HEK293 (cell line): ENCODE measurements around the gene FUBP3.
A peak's percentile ranks its signal among the peaks of the same experiment; 100 is the strongest.

Experiments used
- CTCF ChIA-PET: fragments of 350-600 bp; formaldehyde crosslinking; extraction: SDS; loops from one replicate; lab custom pipeline; 2021; ENCODE audit warnings: antibody characterized with exemption; lab: Yijun Ruan, JAX
- POLR2A ChIA-PET: fragments of 300-600 bp; formaldehyde crosslinking; extraction: SDS; loops from one replicate; lab custom pipeline; 2020; ENCODE audit warnings: antibody characterized with exemption, inconsistent platforms; lab: Yijun Ruan, JAX
- H3K27ac ChIP-seq: fragments of 200-500 bp; sonication (Bioruptor generic); 2 replicates; pipeline ENCODE4 v1.5.1; 2014; ENCODE audit warnings: low read depth, low read length, control low read depth, inconsistent platforms; ENCODE audit errors: extremely low read depth
- H3K36me3 ChIP-seq, 2 experiments: fragments of 200-500 bp in 1 of 2; sonication (Bioruptor generic) in 1 of 2; 1 replicate in 1 of 2; 2 replicates in 1 of 2; pipeline ENCODE4 v1.5.1; 2014 to 2017; ENCODE audit warnings: inconsistent platforms in 2 of 2, low read length in 2 of 2; ENCODE audit not compliant: control insufficient read depth in 2 of 2, insufficient read depth in 1 of 2
- H3K4me1 ChIP-seq: fragments of 200-500 bp; sonication (Bioruptor generic); 2 replicates; pipeline ENCODE4 v1.5.1; 2014; ENCODE audit warnings: mild to moderate bottlenecking, low read length, inconsistent platforms; ENCODE audit not compliant: control insufficient read depth, insufficient read depth
- H3K4me3 ChIP-seq: 2 replicates; pipeline ENCODE4 v1.5.1; 2011; ENCODE audit warnings: low read depth, mild to moderate bottlenecking, control low read depth, low read length, moderate library complexity
- H3K9me3 ChIP-seq: fragments of 200-500 bp; sonication (Bioruptor generic); 2 replicates; pipeline ENCODE4 v1.5.1; 2014; ENCODE audit warnings: low read depth, low read length, inconsistent platforms; ENCODE audit not compliant: control insufficient read depth, insufficient read depth
- GLI2 ChIP-seq: fragments of 450-650 bp; formaldehyde crosslinking; IDR thresholded peaks from 2 replicates; pipeline ENCODE4; 2017; ENCODE audit warnings: missing biosample characterization, missing genetic modification characterization, low read depth, borderline replicate concordance
- GLIS2 ChIP-seq: fragments of 450-650 bp; formaldehyde crosslinking; IDR thresholded peaks from 2 replicates; pipeline ENCODE4 v1.5.1; 2016; ENCODE audit warnings: missing biosample characterization, missing genetic modification characterization
- SALL2 ChIP-seq: fragments of 450-650 bp; formaldehyde crosslinking; IDR thresholded peaks from 2 replicates; pipeline ENCODE4 v1.5.0; 2017; ENCODE audit warnings: missing biosample characterization, mild to moderate bottlenecking, missing genetic modification characterization, borderline replicate concordance
- SCRT2 ChIP-seq: fragments of 450-650 bp; formaldehyde crosslinking; IDR thresholded peaks from 2 replicates; pipeline ENCODE4 v1.5.1; 2016; ENCODE audit warnings: missing biosample characterization, missing genetic modification characterization
- ZIC2 ChIP-seq: fragments of 450-650 bp; formaldehyde crosslinking; IDR thresholded peaks from 2 replicates; pipeline ENCODE4 v1.5.1; 2016; ENCODE audit warnings: missing biosample characterization, missing genetic modification characterization
- ZNF114 ChIP-seq: fragments of 450-650 bp; formaldehyde crosslinking; IDR thresholded peaks from 2 replicates; pipeline ENCODE4 v1.5.0; 2017; ENCODE audit warnings: missing biosample characterization, missing genetic modification characterization
- ZNF133 ChIP-seq: fragments of 450-650 bp; formaldehyde crosslinking; IDR thresholded peaks from 2 replicates; pipeline ENCODE4 v1.5.1; 2016; ENCODE audit warnings: missing biosample characterization, missing genetic modification characterization
- ZNF157 ChIP-seq: fragments of 450-650 bp; formaldehyde crosslinking; IDR thresholded peaks from 2 replicates; pipeline ENCODE4 v1.5.1; 2016; ENCODE audit warnings: missing biosample characterization, missing genetic modification characterization
- ZNF214 ChIP-seq: fragments of 450-650 bp; formaldehyde crosslinking; IDR thresholded peaks from 2 replicates; pipeline ENCODE4 v1.5.1; 2017; ENCODE audit warnings: missing biosample characterization, mild to moderate bottlenecking, missing genetic modification characterization, borderline replicate concordance
- ZNF23 ChIP-seq: fragments of 450-650 bp; formaldehyde crosslinking; IDR thresholded peaks from 2 replicates; pipeline ENCODE4 v1.5.1; 2016; ENCODE audit warnings: missing biosample characterization, missing genetic modification characterization, borderline replicate concordance
- ZNF239 ChIP-seq: fragments of 450-650 bp; formaldehyde crosslinking; IDR thresholded peaks from 2 replicates; pipeline ENCODE4 v1.5.1; 2016; ENCODE audit warnings: missing biosample characterization, missing genetic modification characterization
- ZNF341 ChIP-seq: fragments of 450-650 bp; formaldehyde crosslinking; IDR thresholded peaks from 2 replicates; pipeline ENCODE4; 2016; ENCODE audit warnings: low read depth, missing biosample characterization, missing genetic modification characterization
- ZNF366 ChIP-seq: fragments of 450-650 bp; formaldehyde crosslinking; conservative IDR thresholded peaks from 2 replicates; pipeline ENCODE4 v1.5.1; 2016; ENCODE audit warnings: missing biosample characterization, missing genetic modification characterization
- ZNF513 ChIP-seq: fragments of 450-650 bp; IDR thresholded peaks from 2 replicates; pipeline ENCODE4 v1.5.1; 2018; ENCODE audit warnings: missing biosample characterization, missing genetic modification characterization
- ZNF521 ChIP-seq: fragments of 450-650 bp; formaldehyde crosslinking; IDR thresholded peaks from 2 replicates; pipeline ENCODE4 v1.5.1; 2017; ENCODE audit warnings: missing biosample characterization, mild to moderate bottlenecking, missing genetic modification characterization
- ZNF610 ChIP-seq: fragments of 450-650 bp; formaldehyde crosslinking; IDR thresholded peaks from 2 replicates; pipeline ENCODE4 v1.5.1; 2016; ENCODE audit warnings: missing biosample characterization, missing genetic modification characterization, borderline replicate concordance
- ZNF623 ChIP-seq: fragments of 450-650 bp; formaldehyde crosslinking; IDR thresholded peaks from 2 replicates; pipeline ENCODE4 v1.5.1; 2016; ENCODE audit warnings: missing biosample characterization, missing genetic modification characterization
- ZNF626 ChIP-seq: fragments of 450-650 bp; sonication (Bioruptor Pico); formaldehyde crosslinking; IDR thresholded peaks from 2 replicates; pipeline ENCODE4 v1.5.1; 2018; ENCODE audit warnings: missing biosample characterization, missing genetic modification characterization, inconsistent platforms
- ZNF639 ChIP-seq: fragments of 450-650 bp; formaldehyde crosslinking; IDR thresholded peaks from 2 replicates; pipeline ENCODE4 v1.5.1; 2016; ENCODE audit warnings: missing biosample characterization, missing genetic modification characterization
- TF ChIP-seq, protein P1 (sequence below): IDR thresholded peaks from 2 replicates; pipeline ENCODE4 v1.6.1; 2011; ENCODE audit warnings: mild to moderate bottlenecking, low read depth, low read length, borderline replicate concordance

FUBP3 gene

GRCh38 chr9:130651221-130651620, 71.8 kb downstream of the FUBP3 start (continued):
- no peak for TF ChIP-seq ZNF626 (tag by site-specific recombination)
- no peak for TF ChIP-seq ZNF214 (tag by site-specific recombination)
- TF ChIP-seq GLI2 (tag by site-specific recombination): no peak
- no peak for TF ChIP-seq ZNF610 (tag by site-specific recombination)

DNA sequence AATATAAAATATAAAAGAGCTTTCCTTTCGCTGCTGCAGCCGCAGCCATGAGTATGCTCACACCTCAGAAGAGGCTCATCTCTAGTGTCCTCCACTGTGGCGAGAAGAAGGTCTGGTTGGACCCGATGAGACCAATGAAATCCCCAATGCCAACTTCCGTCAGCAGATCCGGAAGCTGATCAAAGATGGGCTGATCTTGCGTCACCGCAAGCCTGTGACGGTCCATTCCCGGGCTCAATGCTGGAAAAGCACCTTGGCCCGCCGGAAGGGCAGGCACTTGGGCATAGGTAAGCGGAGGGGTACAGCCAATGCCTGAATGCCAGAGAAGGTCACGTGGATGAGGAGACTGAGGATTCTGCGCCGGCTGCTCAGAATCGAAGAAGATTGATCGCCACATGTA, 72.4 kb downstream of the FUBP3 start:
- CTCF ChIA-PET: interaction anchor here (0.5 to 1.0 kb wide), 3 partner anchors 191 to 593 kb away, joined by 3 to 4 read pairs (median 3); no protein-coding TSS in a partner anchor
- TF ChIP-seq ZNF639 (tag by site-specific recombination) (no peak), ZNF239 (tag by site-specific recombination) (no peak), ZNF623 (tag by site-specific recombination) (no peak), ZNF23 (tag by site-specific recombination) (no peak)
- TF ChIP-seq, protein P1, sequence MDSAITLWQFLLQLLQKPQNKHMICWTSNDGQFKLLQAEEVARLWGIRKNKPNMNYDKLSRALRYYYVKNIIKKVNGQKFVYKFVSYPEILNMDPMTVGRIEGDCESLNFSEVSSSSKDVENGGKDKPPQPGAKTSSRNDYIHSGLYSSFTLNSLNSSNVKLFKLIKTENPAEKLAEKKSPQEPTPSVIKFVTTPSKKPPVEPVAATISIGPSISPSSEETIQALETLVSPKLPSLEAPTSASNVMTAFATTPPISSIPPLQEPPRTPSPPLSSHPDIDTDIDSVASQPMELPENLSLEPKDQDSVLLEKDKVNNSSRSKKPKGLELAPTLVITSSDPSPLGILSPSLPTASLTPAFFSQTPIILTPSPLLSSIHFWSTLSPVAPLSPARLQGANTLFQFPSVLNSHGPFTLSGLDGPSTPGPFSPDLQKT: no peak
- Histone ChIP-seq H3K4me3 (no peak overlapping the region), H3K4me1 (no peaks in the 10 kb centered on the region), H3K9me3 (no peaks in the 10 kb centered on the region), H3K27ac (no peak overlapping the region), H3K36me3 (no peaks in the 10 kb centered on the region)
- POLR2A ChIA-PET: no interaction called here

GRCh38 chr9:130654879-130655278, 75.5 kb downstream of the FUBP3 start:
- Histone ChIP-seq H3K9me3 (no peaks in the 10 kb centered on the region), H3K4me1 (no peaks in the 10 kb centered on the region), H3K27ac (no peak overlapping the region), H3K36me3 (no peaks in the 10 kb centered on the region), H3K4me3 (no peak overlapping the region)
- CTCF ChIA-PET: no interaction called here
- POLR2A ChIA-PET: no interaction called here
- TF ChIP-seq ZNF366 (no peak), ZNF133 (no peak), ZNF114 (tag by site-specific recombination) (no peak), ZNF513 (tag by site-specific recombination) (no peak), SALL2 (no peak)
- TF ChIP-seq, all 188 proteins: peak for 0

- H3K36me3 ChIP-seq: no peaks in the 10 kb centered on the region
- H3K9me3 ChIP-seq: no peaks in the 10 kb centered on the region
- CTCF ChIA-PET: no interaction called here
- TF ChIP-seq ZNF521 (tag by site-specific recombination) (no peak), ZNF157 (tag by site-specific recombination) (0 out of 2 replicates have a peak, but pooled peaks have one; percentile 4), GLIS2 (tag by site-specific recombination) (0 out of 2 replicates have a peak, but pooled peaks have one; percentile 4), ZIC2 (0 out of 2 replicates have a peak, but pooled peaks have one; percentile 12), ZNF341 (tag by site-specific recombination) (peak; percentile 52), SCRT2 (tag by site-specific recombination) (peak; percentile 73)
- TF ChIP-seq, all 188 proteins: peak for 5
- no peak overlapping the region for H3K27ac ChIP-seq
- POLR2A ChIA-PET: no interaction called here
- no peaks in the 10 kb centered on the region; the same call in 1 of the 2 replicates for H3K4me1 ChIP-seq
- no peak overlapping the region for H3K4me3 ChIP-seq
Observed at GRCh38 chr9:130658893-130659698, 79.7 kb downstream of the FUBP3 start.
